HG03558 (cell line): Measurements from ENCODE around the gene ATF6.
A peak's percentile ranks its signal among the peaks of the same experiment; 100 is the strongest.
"Not testable (repeated sequence)": the region's sequence is repeated elsewhere in the genome, so short reads cannot be mapped to it uniquely, and the experiment has no call there.

Source experiments
- ATAC-seq: cut with Tn5 transposase; IDR thresholded peaks from one replicate; pipeline ENCODE4 v1.9.1; 2021; ENCODE audit warnings: moderate number of reproducible peaks; ENCODE audit not compliant: unreplicated experiment; ENCODE audit errors: extremely low read depth

Gene ATF6

GRCh38 chr1:161766102-161766981 lies at the start of gene ATF6:
Gene ATF6, plus strand, starts transcription at chr1:161766320. Its CDS starts 41 bp downstream, at chr1:161766361.
- ATAC-seq: peak; percentile 38

- peak; percentile 38 for ATAC-seq
Measured at GRCh38 chr1:161718559-161719324, 47.4 kb upstream of the ATF6 start.

DNA sequence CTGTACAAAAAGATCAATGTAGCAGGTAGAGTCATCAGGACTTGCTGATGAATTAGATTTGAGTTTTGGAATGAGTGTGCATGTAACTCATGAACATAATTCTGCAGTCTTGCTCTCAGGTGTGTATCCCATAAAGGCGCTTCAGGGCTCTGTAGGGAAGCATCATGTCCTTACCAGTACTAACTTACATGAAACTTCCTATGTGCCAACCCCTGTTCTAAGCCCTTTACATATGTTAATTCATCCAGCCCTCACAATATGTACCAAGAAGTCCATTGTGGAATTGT lies 46.9 kb upstream of the ATF6 start:
- ATAC-seq: no peak

DNA sequence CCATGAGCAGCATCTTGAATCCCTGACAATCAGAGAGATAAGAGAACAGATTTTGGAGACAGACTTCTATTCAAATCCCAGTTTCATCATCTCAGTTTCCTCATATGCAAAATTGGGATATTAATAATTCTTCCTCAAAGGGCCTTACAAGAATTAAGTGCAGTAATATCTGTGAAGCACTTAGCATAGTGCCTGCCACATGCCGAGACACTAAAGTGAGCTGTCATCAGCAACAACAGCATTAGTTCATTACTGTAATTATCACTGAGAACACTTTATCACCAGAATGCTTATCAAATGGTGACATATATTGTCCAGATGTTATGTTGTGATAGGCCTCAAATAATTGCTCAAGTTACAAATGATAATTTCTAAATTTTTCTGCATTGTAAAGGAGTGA lies 45.7 kb upstream of the ATF6 start:
- ATAC-seq: no peak

DNA sequence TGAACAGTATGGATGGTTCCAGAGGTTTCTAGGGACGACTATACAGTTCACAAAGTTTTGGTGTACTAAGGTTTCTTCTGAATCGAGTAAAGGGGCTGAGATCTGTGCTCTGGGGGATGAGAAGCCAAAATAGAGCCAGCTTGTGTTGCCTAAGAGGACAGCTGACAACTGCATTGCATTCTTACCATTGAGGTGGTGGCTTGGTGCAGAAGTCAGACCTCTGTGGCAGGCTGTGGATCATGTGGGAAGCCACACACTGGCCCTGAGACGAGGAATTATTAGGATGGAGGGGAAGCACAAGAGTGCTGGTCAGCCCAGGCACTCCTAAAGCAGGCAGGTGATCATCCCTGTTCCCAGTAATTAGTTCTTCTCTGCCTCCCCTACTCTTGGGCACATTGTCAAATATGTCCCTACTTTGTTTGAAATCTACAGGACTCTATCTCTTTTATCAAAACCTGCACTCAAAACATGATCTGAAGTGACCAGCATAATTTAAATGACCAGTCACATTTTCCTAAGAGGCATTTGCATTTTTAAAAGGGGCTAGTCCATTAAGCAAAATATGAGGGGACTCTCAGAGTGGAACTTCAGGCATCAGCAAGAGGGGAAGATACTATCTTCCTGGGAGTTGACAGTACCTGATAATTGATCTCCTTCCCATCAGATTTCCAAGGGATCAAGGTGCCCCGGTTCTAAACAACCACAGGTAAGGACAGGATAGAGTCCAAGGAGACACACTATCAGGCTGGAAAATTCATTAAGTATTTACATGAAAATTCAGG lies 45.0 kb upstream of the ATF6 start, which contains the start of gene FCRLB:
Gene FCRLB, plus strand, starts transcription at position 589 of the 782 bp plus-strand sequence. CDS start 1,129 bp downstream, outside the sequence.
- ATAC-seq: no peak

DNA sequence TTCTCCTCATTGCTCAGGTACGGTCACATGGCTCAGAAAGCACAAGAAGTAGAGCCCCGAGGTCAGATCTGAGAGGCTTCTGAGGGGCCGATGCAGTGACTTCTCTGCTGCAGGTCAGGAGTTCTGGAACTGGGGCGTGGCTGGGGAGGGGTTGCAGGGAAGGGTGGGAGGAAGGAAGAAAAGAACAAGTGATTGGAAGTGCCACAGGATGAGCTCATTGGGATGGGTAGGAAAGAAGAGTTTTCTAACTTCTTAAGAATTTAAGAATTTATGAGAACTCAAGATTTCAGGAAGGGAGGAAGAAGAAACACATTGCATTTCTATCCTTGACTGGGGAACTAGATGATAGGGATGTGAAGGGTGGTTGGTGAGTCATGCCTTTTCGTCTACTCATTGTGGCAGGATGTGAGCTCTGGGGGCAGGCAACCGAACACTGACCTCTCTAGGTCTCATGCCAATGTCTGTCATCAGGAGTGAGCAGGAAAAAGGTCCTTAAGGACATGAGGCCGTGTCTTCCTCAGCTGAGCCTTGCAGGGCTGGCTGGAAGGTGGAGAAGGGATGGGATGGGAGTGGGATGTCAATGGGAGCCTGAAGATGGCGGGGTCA lies 44.3 kb upstream of the ATF6 start:
- no peak for ATAC-seq

- ATAC-seq: no peak
Measured at GRCh38 chr1:161722406-161722805, 43.7 kb upstream of the ATF6 start.

GRCh38 chr1:161723459-161724141 lies 42.5 kb upstream of the ATF6 start:
- ATAC-seq: no peak

GRCh38 chr1:161725258-161725907 lies 40.7 kb upstream of the ATF6 start:
- ATAC-seq: not testable (repeated sequence)

- no peak for ATAC-seq
Measured at GRCh38 chr1:161725908-161726472, 40.1 kb upstream of the ATF6 start.

- no peak for ATAC-seq
Measured at GRCh38 chr1:161726473-161727255, 39.5 kb upstream of the ATF6 start.

DNA sequence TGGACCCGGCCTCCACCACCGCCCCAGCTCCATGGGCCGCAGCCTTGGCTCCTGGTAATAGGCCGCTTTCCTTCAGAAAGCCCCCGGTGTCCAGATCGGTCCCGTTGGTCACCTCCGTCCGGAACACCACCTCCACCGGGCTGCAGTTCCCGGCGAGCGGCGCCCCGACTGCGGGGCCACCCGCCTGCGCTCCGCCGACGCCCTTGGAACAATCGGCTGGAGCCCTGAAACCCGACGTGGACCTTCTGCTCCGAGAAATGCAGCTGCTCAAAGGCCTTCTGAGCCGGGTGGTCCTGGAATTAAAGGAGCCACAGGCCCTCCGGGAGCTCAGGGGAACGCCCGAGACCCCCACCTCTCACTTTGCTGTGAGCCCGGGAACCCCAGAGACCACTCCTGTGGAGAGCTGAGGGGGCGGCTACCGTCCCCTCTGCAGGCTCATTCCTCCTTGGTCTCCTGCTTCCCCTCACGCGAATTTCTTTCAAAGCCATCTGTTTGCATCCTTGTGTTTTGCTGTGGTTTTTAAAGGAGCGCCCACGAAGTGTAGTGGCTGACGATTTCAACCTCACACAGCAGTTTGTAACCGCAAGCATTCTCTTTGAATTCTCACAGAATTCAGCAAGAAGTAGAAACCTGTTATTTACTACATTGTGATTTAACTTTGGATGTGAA lies 38.7 kb upstream of the ATF6 start:
- ATAC-seq: no peak

DNA sequence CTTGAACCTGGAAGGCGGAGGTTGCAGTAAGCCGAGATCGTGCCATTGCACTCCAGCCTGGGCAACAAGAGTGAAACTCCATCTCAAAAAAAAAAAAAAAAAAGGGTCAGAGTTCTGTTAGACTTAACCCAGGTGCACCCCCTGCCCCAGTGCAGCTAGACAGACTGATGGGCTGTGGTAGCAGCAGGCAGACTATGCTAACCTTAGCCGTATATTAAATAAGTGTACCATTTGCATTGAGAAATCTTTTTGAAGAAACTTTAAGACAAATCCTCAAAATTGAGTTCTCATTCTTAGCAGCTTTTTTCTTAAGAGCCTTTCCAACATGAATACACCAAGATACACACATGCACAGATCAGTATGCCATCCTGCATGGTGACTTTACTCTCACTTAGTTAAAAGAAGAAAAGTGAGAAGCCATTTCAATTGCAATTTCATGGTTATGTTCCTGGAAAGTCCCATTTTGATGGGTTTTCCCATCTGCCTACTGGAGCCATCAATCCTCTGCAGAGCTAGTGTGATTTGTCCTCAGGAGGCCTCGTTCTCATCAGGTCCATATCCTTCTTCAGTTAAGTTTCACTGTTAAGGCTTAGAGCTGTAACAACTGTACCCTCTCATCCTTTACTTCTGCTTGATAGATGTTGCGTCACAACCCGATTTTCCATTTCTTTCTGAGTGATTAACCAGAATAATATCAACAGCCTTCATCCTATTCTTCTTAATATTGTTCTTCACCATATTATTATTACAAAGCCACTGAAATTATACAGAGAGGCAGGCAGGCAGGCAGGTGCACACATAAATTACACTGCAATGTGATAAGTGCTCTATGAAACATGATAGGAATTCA lies 37.5 kb upstream of the ATF6 start:
- ATAC-seq: no peak

DNA sequence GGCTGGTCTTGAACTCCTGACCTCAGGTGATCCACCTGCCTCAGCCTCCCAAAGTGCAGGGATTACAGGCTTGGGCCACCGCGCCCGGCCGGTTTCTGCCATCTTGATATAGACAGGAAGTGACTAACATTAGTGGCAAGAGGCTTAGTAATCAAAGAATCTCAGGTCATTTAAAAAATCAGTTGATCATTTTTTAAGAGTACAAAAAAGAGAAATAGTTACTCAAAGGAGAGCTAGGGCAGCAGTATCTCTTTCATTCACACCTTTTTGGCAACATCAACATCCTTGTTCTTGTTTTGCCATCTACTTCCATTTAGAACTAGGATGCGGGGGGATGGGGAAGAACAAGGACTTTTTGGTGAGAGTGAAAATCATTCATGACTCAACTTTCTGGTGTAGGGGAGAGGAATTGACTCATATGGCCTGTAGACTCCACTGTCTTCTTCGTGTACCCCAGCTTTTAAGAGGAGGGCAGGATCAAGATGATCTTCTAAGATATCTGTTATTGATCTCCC lies 36.0 kb upstream of the ATF6 start:
- ATAC-seq: no peak

- ATAC-seq: no peak
Measured at GRCh38 chr1:161731241-161731640, 34.9 kb upstream of the ATF6 start.

- no peak for ATAC-seq
Measured at GRCh38 chr1:161731981-161732718, 34.0 kb upstream of the ATF6 start.
